Loucy (cell line): ENCODE measurements around the gene EPB42.

Experiments used
- CTCF ChIP-seq: fragments of 200-600 bp; sonication (generic); conservative IDR thresholded peaks from 2 replicates; pipeline ENCODE4 v1.5.1; 2014; ENCODE audit warnings: mild to moderate bottlenecking, antibody characterized with exemption, low read length
- EZH2phosphoT487 ChIP-seq: fragments of 200-600 bp; IDR thresholded peaks from 2 replicates; pipeline ENCODE4 v1.6.1; 2018; ENCODE audit warnings: antibody characterized with exemption, mild to moderate bottlenecking, moderate library complexity, borderline replicate concordance

DNA sequence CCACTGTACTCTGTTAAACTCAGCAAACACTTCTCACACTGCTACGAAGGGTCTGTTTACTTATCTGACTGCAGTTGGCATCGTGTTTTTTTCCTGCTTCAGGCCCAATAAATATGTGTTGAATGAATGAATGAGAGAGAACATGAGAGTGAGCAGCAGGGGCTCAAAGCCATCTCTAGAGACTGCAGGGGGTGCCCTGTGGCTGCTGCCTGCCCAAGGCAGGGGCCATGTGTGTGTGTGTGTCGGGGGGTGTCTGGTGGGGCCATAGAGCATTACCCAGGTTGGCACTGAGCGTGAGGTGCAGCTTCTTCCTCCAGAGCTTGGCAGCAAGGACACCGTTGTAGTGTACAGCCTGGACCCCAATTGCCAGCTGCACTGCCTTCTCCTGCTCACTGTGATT, 14.8 kb downstream of the EPB42 start:
- TF ChIP-seq CTCF = no peak
- no peak for TF ChIP-seq EZH2phosphoT487
